Progenitor cell of endocrine pancreas (in vitro differentiated cells): ENCODE results near the gene FGFRL1. TPM values are rescaled to one million over a fixed set of nuclear protein-coding genes. Genes with fewer than 3 reads are reported as not detected.

Experiments
- DNase-seq: peaks from one replicate; pipeline ENCODE4 v3.0.0; 2021; ENCODE audit warnings: low spot score; ENCODE audit not compliant: unreplicated experiment
- H3K27ac Mint-ChIP-seq: 2 replicates; pipeline ENCODE4 v1.8.0; 2021; ENCODE audit warnings: mild to moderate bottlenecking, moderate library complexity, mixed read lengths
- H3K27me3 Mint-ChIP-seq: 2 replicates; pipeline ENCODE4 v1.8.0; 2021; ENCODE audit warnings: mixed read lengths
- H3K36me3 Mint-ChIP-seq: 2 replicates; pipeline ENCODE4 v1.8.0; 2022; ENCODE audit warnings: mixed read lengths; ENCODE audit not compliant: insufficient read depth
- H3K4me1 Mint-ChIP-seq: 2 replicates; pipeline ENCODE4 v1.8.0; 2021; ENCODE audit warnings: low read depth, mixed read lengths
- H3K4me3 Mint-ChIP-seq: 2 replicates; pipeline ENCODE4 v1.8.0; 2021; ENCODE audit warnings: low read depth, mild to moderate bottlenecking, moderate library complexity, mixed read lengths
- H3K9me3 Mint-ChIP-seq: 2 replicates; pipeline ENCODE4 v1.8.0; 2021; ENCODE audit warnings: low read depth, mixed read lengths
- total RNA-seq: library from RNA; stranded (reverse); gene quantifications from 2 replicates; pipeline ENCODE4 v1.2.1, GENCODE V29; 2021
- TF ChIP-seq, protein P1 (sequence below): fragments of 200-600 bp; sonication (generic); IDR thresholded peaks from one replicate; pipeline ENCODE4 v1.5.0; 2021; ENCODE audit warnings: antibody characterized with exemption, mild to moderate bottlenecking; ENCODE audit not compliant: unreplicated experiment

Gene FGFRL1
- total RNA-seq, 1 donor from 2014 or later, result 126 TPM

DNA sequence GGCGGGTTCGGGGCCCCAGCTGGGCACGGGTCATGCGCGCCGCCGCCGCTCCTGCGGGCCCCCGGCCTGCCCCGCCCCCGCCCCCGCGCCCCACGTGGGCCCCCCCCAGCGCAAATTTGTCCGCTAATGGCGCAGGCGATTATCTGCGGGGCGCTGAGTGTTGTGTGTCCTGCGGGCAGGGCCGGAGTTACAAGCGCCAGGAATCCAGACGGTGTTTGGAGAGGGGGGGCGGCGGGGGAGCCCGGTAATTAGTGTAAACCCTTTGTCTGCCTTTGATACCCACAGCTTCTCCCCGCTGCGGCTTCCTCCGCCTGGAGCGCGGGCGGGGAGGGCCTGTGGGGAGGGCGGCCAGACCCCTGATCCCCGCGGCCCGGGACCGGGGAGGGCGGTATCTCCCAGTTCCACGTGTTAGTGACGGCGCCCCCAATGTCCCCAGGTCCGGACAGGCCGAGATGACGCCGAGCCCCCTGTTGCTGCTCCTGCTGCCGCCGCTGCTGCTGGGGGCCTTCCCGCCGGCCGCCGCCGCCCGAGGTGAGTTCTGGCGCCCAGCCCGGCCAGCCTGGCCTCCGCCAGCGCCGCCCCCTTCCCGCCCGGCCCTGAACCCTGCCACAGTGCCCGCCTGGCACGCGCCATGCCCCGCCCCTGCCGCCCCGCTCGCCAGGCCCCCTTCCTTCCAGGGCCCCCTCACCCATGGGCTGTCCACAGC lies 761 bp downstream of the FGFRL1 start:
- Mint-ChIP-seq H3K27me3 (peaks cover 20% of the 10 kb centered on the region), H3K9me3 (no peaks in the 10 kb centered on the region), H3K36me3 (peaks cover 5% of the 10 kb centered on the region), H3K27ac (no peak overlapping the region), H3K4me3 (peak overlapping the region; percentile 70), H3K4me1 (peaks cover 17% of the 10 kb centered on the region)
- TF ChIP-seq, protein P1, sequence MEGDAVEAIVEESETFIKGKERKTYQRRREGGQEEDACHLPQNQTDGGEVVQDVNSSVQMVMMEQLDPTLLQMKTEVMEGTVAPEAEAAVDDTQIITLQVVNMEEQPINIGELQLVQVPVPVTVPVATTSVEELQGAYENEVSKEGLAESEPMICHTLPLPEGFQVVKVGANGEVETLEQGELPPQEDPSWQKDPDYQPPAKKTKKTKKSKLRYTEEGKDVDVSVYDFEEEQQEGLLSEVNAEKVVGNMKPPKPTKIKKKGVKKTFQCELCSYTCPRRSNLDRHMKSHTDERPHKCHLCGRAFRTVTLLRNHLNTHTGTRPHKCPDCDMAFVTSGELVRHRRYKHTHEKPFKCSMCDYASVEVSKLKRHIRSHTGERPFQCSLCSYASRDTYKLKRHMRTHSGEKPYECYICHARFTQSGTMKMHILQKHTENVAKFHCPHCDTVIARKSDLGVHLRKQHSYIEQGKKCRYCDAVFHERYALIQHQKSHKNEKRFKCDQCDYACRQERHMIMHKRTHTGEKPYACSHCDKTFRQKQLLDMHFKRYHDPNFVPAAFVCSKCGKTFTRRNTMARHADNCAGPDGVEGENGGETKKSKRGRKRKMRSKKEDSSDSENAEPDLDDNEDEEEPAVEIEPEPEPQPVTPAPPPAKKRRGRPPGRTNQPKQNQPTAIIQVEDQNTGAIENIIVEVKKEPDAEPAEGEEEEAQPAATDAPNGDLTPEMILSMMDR, result no peak
- DNase-seq, result no peak

DNA sequence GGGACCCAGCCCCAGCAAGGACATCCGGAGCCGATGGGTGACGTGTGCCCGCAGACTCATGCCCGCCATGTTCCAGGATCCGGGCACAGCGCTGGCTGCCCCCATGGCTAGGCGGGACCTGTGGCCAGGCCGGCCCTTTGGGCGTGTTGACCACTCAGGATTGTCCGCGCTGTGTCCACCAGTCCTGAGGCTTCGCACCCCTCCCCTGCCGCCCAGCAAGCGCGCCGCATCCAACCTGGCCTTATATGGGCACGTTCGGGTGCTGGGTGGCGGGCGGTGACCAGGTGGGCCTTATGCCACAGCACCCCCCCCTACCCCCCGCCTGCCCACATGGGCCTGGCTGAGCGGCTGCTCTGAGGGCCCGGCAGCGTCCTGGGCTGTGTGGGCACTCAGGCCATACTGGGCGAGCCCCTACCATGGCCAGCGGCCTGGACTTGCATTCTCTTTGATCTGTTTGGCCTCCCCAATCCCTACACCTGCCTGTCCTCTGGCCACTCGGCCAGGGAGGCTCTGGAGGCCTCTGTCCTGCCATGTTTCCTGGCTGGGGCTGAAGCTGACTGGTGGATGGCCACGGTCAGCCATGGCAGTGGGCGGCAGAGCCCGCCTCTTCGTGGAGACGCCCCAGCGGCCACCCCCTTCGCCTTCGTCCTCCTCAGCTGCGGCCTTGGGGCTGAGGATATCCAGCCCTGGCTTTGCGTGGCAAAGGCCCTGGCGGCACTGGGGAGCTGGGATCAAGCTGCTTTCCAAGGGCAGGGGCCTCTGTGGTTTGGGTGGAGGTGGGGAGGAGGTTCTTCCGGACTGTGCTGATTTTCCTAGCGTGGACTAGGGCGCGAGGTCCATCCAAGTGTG lies 2.0 kb downstream of the FGFRL1 start:
- H3K27ac Mint-ChIP-seq, result peak overlapping the region; percentile 71
- peaks cover 5% of the 10 kb centered on the region for H3K36me3 Mint-ChIP-seq
- H3K4me1 Mint-ChIP-seq, result peaks cover 21% of the 10 kb centered on the region
- H3K4me3 Mint-ChIP-seq, result peak overlapping the region; percentile 59
- peaks cover 7% of the 10 kb centered on the region for H3K27me3 Mint-ChIP-seq
- no peak for DNase-seq
- TF ChIP-seq, protein P1, result no peak
- no peaks in the 10 kb centered on the region for H3K9me3 Mint-ChIP-seq

DNA sequence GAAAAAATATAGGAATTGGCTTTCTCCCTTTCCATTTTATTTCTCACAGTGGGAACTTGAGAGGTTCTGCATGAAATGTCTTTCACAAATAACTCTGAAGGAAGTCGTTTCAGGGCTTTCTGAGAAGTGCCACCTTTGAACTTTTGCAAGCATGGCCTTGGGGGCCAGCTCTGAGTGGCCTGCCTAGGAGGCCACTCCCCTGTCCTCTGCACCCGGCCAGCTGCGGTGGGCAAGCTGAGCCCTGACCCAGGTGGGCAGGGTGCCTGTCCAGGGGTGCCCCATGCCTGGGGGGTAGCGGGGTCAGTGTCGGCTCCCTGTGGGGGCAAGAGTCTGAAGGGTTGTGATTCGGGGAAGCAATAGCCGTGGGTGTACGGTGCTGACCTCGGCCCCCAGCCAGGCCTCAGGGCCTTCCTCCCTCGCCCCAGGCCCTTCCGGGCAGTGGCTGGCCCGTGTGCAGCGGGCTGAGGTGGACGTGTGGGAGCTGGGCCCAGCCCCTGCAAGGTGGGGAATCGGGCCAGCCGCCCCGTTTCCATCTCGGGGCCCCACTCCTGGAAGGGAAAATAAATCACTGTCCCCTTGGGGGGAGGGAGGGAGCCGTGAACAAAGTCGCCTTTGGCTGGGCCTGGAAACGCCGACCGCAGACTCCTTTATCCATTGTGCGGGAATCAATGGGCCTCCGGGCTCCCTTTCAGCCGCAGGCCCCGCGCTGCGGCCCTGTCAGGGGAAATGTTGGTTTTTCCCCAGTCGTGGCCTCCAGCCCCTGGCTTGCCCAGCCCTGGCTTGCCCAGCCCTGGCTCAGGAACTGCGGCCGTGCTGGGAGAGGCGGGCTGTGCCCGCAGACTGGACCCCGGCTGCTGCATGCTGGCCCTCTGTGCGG lies 3.1 kb downstream of the FGFRL1 start:
- TF ChIP-seq, protein P1, result no peak
- Mint-ChIP-seq H3K36me3 (peaks cover 3% of the 10 kb centered on the region), H3K9me3 (no peaks in the 10 kb centered on the region), H3K27ac (no peak overlapping the region), H3K27me3 (no peaks in the 10 kb centered on the region), H3K4me1 (peaks cover 23% of the 10 kb centered on the region), H3K4me3 (peak overlapping the region; percentile 59)
- no peak for DNase-seq

DNA sequence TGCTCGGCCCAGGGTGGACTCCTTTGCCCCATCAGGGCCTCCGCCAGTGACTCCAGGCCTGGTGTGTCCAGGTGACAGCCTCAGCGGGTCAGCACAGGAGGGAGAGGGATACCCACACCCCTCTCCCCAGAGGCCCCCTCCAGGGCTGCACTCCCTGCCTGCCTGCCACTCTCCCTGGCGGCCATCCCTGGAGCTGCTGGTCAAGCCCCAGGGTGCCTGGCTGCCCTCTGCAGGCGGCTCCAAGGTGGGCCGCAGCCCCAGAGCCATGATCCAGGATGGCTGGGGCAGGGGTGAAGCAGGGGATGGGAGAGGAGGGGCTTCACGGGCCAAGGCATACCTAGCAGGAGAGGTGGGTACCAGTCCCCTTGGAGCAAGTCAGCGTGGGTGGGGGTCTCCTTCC lies 3.8 kb downstream of the FGFRL1 start:
- no peak overlapping the region for H3K4me3 Mint-ChIP-seq
- no peak for DNase-seq

More for the DNA sequence above, 3.8 kb downstream of the FGFRL1 start:
- Mint-ChIP-seq H3K9me3 (no peaks in the 10 kb centered on the region), H3K4me1 (peaks cover 23% of the 10 kb centered on the region), H3K36me3 (peaks cover 3% of the 10 kb centered on the region), H3K27me3 (no peaks in the 10 kb centered on the region), H3K27ac (no peak overlapping the region)
- TF ChIP-seq, protein P1, result peak; percentile 43
